ENCODE measurements around the gene MACROD2.

Gene MACROD2

DNA sequence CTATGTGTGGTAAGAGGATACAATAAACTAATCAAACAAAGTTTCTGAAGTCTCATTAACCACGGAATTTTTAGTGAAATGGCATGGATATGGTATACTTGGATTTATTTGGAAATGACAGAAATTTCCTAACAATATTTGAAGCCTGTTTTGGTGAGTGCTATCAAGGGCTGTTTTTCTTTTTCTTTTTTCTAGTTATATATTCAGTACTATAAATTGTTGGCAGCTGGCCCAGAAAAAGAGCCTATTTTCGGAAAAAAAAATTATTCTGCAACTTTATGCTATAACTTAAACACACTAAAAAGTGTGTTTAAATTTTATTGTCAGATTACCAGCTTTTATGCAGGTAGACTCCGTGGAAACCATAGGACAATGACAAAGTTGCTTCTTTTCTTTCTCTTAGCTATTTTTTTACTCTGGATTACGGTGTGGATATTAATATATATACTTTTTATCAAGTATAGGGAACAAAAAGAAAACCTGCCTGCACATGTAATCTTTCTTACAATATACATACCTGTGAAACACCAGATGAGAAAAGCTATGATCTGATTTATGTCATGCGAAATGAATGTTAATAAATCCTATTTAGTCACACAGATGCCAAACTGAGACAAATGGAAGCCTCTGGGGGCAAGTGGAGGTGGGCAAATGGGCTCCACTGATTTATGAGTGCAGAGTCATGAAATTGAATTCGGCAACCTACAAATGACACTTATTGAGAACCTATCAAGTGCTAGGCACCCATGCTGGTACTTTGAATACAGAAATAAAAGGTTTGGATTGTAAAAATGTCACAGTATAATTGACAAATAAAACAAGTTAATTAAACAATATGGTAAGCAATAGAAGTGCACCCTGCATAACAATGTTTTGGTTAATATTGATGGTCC, 1261.6 kb downstream of the MACROD2 start:
- no peak for DNase-seq

- no peak for DNase-seq
Observed at GRCh38 chr20:15257569-15257870, 1262.2 kb downstream of the MACROD2 start.

DNA sequence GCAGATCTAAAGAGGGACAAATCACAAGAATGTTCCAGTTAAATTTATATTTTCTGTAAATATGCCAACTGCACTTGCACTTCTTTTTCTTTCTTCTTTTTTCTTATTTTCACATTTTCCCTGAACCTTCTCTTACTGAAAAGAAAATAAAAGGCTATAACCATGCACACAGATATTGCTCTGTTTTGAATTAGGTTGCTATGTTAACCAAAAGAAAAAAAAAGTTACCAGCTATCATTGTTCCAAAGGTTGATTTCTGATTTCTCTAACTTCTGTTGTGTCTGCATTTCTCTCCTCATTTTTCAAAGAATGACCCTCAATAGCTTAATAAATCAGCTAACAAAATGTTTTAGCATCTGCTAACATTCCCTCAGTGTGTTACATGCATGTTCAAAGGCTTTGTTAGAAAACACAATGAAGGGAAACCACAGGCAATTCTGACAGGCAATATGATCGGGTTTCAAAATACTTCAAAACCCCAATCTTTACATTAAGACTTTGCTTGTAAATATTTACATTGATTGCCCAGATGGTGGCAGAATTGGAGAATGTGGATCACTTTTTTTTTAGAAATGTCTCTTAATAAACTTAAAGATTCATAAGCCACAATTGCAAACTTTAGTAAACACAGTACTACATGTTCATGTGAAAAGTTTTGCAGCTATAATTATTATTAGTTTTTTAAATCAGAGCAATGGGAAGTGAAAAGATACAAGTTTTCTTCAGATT, 1270.4 kb downstream of the MACROD2 start:
- no peak for DNase-seq

- DNase-seq, result no peak
Observed at GRCh38 chr20:15267935-15268334, 1272.6 kb downstream of the MACROD2 start.

DNA sequence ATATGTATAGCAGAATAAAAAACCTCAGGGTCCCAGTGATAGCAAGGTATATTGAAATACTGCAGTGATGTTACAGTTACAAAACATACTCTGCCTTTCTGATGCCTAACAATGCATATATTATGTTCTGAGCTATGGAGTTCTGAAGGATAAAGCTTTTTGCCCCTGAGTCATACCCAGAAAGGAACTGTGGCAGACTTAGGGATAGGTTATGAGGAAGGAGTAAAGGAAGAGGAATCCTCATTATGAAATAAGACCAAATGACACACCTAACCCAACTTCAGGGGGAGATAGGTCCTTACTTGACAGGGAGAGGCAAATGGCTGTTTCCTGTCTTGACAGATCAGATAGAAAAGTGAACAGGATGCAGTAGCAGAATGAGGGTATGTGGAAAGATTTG, 1282.7 kb downstream of the MACROD2 start:
- DNase-seq, result no peak

- no peak for DNase-seq
Observed at GRCh38 chr20:15287329-15287728, 1292.0 kb downstream of the MACROD2 start.

GRCh38 chr20:15288106-15288505, 1292.8 kb downstream of the MACROD2 start:
- no peak for DNase-seq

- peak; percentile 68 for DNase-seq
Observed at GRCh38 chr20:15289337-15289736, 1294.0 kb downstream of the MACROD2 start.

GRCh38 chr20:15292405-15292804, 1297.1 kb downstream of the MACROD2 start:
- DNase-seq, result no peak

- DNase-seq, result no peak
Observed at GRCh38 chr20:15296422-15296821, 1301.1 kb downstream of the MACROD2 start.

GRCh38 chr20:15297059-15297875, 1302.0 kb downstream of the MACROD2 start:
- peak; percentile 95 for DNase-seq

- DNase-seq, result no peak
Observed at GRCh38 chr20:15302075-15302474, 1306.8 kb downstream of the MACROD2 start.

- no peak for DNase-seq
Observed at GRCh38 chr20:15310361-15310760, 1315.0 kb downstream of the MACROD2 start.

DNA sequence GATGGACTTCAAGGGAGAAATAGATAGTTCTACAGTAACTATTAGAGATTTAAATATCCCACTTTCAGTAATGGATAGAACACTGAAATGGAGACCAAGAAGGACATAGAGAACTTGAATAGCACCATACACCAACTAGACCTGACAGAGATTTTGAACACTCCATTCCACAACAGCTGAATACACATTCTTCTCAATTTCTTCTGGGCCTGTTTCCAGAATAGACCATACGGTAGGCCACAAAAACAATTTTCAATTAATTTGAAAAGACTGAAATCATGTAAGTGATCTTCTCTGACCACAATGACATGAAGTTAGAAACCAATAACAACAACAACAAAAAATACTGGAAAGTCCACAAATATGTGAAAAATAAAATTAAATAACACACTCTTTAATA, 1321.2 kb downstream of the MACROD2 start:
- DNase-seq, result no peak

DNA sequence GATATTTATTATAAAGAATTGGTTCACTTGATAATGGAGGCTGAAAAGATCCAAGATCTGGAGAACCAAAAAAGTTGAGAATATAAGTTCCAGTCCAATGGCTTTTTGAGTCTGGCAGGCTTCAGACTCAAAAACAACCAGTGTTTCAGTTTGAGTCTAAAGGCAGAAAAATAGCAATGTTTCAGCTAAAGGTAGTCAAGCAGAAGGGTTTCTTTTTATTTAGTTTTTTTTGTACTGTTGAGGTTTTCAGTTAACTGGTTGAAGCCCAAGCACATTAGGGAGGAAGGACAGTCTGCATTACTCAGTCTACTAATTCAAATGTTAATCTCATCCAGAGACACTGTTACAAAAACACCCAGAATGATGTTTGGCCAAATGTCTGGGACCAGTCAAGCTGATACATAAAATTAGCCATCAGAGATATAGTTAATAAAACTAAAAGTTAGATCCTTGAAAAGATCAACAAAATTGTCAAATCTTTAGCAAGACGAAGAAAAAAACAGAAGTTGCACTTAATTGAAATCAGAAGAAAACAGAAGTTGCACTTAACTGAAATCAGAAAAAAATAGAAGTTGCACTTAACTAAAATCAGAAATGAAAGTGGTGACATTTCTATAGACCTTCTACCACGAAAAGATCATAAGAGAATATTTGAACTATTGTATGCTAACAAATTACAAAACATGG, 1322.4 kb downstream of the MACROD2 start:
- no peak for DNase-seq

- DNase-seq, result no peak
Observed at GRCh38 chr20:15318682-15319081, 1323.4 kb downstream of the MACROD2 start.

DNA sequence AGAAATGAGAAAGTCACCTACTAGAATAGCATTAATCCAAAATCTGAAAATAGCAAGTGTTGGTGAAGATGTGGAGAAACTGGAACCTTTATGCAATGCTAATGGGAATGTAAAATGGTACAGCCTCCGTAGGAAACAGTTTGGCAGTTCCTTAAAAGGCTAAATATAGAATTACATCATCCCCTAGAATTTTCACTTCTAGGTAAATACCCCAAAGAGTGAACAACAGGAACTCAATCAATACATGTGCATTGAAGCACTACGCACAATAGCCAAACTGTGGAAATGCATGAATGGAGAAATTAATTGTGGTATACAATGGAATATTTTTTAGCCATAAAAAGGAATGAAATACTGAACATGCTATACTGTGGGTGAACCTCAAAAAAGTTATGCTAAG, 1324.1 kb downstream of the MACROD2 start:
- no peak for DNase-seq

- no peak for DNase-seq
Observed at GRCh38 chr20:15320941-15321340, 1325.6 kb downstream of the MACROD2 start.

DNA sequence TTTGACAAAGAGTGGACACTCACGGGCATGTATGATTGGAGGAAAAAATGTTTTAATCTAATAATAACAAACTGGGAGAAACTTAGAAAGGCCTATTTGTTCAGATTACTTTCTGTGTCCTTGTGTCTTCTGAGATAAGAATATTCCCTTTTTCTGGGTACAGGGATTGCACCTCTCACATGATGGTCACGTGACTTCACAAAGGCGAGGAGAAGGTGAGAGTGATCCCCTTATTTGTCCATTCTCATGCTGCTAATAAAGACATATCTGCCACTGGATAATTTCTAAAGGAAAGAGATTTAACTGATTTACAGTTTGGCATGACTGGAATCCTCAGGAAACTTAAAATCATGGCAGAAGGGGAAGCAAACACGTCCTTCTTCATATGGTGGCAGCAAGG, 1331.8 kb downstream of the MACROD2 start:
- no peak for DNase-seq

- DNase-seq, result no peak
Observed at GRCh38 chr20:15328084-15328483, 1332.8 kb downstream of the MACROD2 start.

DNA sequence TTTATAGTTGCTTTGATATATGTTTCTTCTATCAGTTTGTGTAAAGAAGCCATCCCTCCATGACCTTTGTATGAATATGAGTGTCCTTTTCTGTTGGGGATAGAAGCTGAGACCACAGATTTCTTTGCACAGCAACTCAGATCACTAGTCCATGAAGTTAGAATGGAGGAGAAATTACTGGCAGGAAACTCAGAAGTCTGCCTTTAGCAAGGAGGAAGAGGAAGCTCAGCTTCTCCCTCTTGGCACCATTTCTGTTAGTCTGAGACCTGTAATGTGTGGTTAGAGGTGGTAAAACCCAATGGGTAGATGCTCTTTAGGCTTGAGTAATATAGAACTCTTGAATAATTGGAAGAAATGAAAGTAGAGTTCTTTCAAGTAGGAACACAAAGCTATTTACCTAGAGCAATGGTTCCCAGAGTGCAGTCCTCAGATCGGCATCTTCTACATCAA, 1337.4 kb downstream of the MACROD2 start:
- no peak for DNase-seq

- no peak for DNase-seq
Observed at GRCh38 chr20:15333170-15333569, 1337.9 kb downstream of the MACROD2 start.

DNA sequence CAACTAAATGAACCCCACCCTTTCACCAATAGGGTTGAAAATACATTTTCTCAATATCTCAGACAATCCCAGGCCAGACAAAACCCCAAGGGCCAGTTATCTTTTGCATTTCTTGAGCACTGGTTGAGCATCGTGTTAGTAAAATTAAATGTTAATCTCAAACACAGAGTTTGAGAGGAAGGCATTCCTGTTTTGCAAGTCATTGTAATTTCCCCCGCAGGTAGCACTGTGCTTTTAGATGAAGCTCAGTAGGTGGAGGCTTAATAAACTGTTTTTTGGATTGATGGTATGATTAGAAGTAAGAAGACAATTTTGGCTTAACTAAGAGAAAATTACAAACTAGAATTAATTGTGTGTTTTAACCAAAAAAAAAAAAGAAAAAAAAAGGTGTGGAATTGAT, 1340.7 kb downstream of the MACROD2 start:
- DNase-seq, result no peak

All from NCI-H345 (cell line).